Lung (tissue), 12 donors: ENCODE data around the gene PADI1. TPM values are rescaled to one million over a fixed set of nuclear protein-coding genes. Genes with fewer than 3 reads are reported as not detected.
A peak's percentile ranks its signal among the peaks of the same experiment; 100 is the strongest.

Source experiments
- ATAC-seq: fragments of 200-7000 bp; cut with Tn5 transposase; one replicate; pipeline ENCODE4 v1.9.1; 2020; ENCODE audit warnings: moderate number of reproducible peaks; ENCODE audit not compliant: insufficient read depth, low FRiP score
- DNase-seq, 3 donors: peaks; one replicate each; pipeline ENCODE4 v3.0.0-alpha.2; 2013 to 2017
- H3K27ac ChIP-seq, 2 donors: one replicate each; pipeline ENCODE4 v1.5.1; 2013; ENCODE audit warnings: mild to moderate bottlenecking in 2 of 2, moderate library complexity in 2 of 2, control low read depth in 1 of 2, inconsistent platforms in 1 of 2, low read depth in 1 of 2, low read length in 1 of 2
- H3K27me3 ChIP-seq, 3 donors: one replicate each; pipeline ENCODE4 v1.5.1; 2013; ENCODE audit warnings: low read length in 2 of 3; ENCODE audit not compliant: control insufficient read depth in 3 of 3, insufficient read depth in 3 of 3
- H3K36me3 ChIP-seq, 4 donors: one replicate each; pipeline ENCODE4 v1.5.1; 2013; ENCODE audit warnings: low read length in 4 of 4, mild to moderate bottlenecking in 1 of 4, moderate library complexity in 1 of 4; ENCODE audit not compliant: control insufficient read depth in 4 of 4, insufficient read depth in 4 of 4
- H3K4me1 ChIP-seq, 5 donors: one replicate each; pipeline ENCODE4 v1.5.1; 2013; ENCODE audit warnings: low read length in 5 of 5, mild to moderate bottlenecking in 2 of 5, moderate library complexity in 1 of 5; ENCODE audit not compliant: control insufficient read depth in 5 of 5, insufficient read depth in 5 of 5
- H3K4me3 ChIP-seq: one replicate; pipeline ENCODE4 v1.5.1; 2013; ENCODE audit warnings: mild to moderate bottlenecking, control low read depth, moderate library complexity
- H3K9ac ChIP-seq, 2 donors: one replicate each; pipeline ENCODE4 v1.5.1; 2013; ENCODE audit warnings: low read length in 2 of 2, control low read depth in 1 of 2; ENCODE audit not compliant: insufficient read depth in 1 of 2
- H3K9me3 ChIP-seq, 4 donors: one replicate each; pipeline ENCODE4 v1.5.1; 2013; ENCODE audit warnings: low read length in 3 of 4, mild to moderate bottlenecking in 1 of 4, moderate library complexity in 1 of 4; ENCODE audit not compliant: control insufficient read depth in 4 of 4, insufficient read depth in 3 of 4
- WGBS, 2 donors: extraction: QIAGEN DNeasy Blood & Tissue Kit; methylation state at CpG; one replicate each; pipeline ENCODE4 v1.1.7; 2013; 5-methylcytosine and 5-hydroxymethylcytosine counted together
- polyA plus RNA-seq, 2 donors: library from polyadenylated mRNA; stranded (reverse); fragments of 200-250 nt; gene quantifications; one replicate each; pipeline ENCODE4 v1.2.1, GENCODE V29; 2013
- total RNA-seq, 2 donors: library from RNA; depleted of rRNA in 1 of 2; stranded (reverse); fragments of >200 nt in 1 of 2; gene quantifications; one replicate each; pipeline ENCODE4 v1.2.1, GENCODE V29; 2014 to 2021
- TF ChIP-seq, protein P1 (sequence below): IDR thresholded peaks from 2 replicates; pipeline ENCODE4 v1.5.1; 2012; ENCODE audit warnings: mild to moderate bottlenecking; ENCODE audit errors: control extremely low read depth, extremely low read depth
- donor health status: control.
- donor health status: control.
- donor health status: Bipolar disorder and iron deficiency.
- donor health status: healthy.
- donor health status: DM: yes; HTN: yes; CAD: no.

Gene PADI1
- total and polyA plus RNA-seq, 4 donors, result 0.09 to 0.35 TPM; not detected in 2

DNA sequence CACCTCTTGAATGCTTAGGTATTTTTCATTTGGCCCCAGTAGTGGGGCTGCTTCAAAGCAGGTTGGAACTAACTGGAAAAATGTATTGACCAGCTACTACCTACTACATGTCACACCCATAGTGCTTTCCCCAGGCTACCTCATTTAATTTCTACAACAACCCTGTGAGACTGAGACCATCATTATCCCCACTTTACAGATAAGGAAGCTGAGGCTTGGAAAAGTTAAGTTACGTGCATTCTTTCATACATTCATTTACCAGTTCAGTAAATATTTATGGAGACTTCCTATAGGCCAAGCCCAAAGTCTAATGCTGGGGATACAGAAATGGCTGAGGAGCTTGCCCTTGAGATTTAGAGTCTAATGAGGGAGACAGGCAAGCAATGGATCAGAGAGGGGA is 29.5 kb downstream of the PADI1 start:
- H3K9me3 ChIP-seq, result no peaks in the 10 kb centered on the region
- TF ChIP-seq, protein P1, sequence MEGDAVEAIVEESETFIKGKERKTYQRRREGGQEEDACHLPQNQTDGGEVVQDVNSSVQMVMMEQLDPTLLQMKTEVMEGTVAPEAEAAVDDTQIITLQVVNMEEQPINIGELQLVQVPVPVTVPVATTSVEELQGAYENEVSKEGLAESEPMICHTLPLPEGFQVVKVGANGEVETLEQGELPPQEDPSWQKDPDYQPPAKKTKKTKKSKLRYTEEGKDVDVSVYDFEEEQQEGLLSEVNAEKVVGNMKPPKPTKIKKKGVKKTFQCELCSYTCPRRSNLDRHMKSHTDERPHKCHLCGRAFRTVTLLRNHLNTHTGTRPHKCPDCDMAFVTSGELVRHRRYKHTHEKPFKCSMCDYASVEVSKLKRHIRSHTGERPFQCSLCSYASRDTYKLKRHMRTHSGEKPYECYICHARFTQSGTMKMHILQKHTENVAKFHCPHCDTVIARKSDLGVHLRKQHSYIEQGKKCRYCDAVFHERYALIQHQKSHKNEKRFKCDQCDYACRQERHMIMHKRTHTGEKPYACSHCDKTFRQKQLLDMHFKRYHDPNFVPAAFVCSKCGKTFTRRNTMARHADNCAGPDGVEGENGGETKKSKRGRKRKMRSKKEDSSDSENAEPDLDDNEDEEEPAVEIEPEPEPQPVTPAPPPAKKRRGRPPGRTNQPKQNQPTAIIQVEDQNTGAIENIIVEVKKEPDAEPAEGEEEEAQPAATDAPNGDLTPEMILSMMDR, result no peak
- H3K27me3 ChIP-seq, result no peaks in the 10 kb centered on the region
- H3K4me3 ChIP-seq, result no peak overlapping the region
- H3K27ac ChIP-seq, result no peak overlapping the region
- H3K36me3 ChIP-seq, result no peaks in the 10 kb centered on the region
- DNase-seq, result no peak
- no peak overlapping the region for H3K9ac ChIP-seq
- H3K4me1 ChIP-seq, result no peaks in the 10 kb centered on the region
- no peak for ATAC-seq
- WGBS, 2 donors, result 89 to 91% methylated on average over 1 of the region's 1 CpG

DNA sequence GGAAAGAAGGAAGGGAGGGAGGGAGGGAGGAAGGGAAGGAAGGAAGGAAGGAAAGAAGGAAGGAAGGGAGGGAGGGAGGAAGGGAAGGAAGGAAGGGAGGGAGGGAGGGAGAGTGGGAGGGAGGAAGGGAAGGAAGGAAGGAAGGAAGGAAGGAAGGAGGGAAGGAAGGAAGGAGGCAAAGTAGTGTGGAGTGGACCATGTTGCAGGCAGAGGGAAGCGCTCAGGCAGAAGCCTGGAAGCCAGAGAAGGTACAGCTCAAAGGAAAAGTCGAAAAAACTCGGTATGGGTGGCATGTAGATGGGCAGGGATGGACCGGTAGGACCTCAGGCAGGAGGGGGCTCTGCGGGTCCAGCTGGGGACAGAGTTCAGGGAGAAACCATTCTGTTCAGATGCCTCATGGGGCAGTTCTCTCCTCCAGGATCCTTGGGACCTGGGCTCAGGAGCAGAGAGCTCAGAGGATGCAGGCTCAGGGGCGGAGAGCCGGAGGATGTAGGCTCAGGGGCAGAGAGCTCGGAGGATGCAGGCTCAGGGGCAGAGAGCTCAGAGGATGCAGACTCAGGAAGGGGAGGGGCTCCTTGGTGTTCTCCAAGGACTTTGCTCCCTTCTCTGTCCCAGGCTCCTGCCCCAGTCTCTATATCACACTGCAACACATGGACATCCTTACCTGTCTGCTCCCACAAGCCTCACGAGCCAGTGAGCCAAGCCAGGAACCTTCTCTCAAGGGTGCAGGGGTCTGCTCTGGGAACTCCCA is 30.4 kb downstream of the PADI1 start:
- TF ChIP-seq, protein P1, result no peak
- ATAC-seq (no peak), DNase-seq (no peak)
- Histone ChIP-seq H3K27me3 (no peaks in the 10 kb centered on the region), H3K9me3 (no peaks in the 10 kb centered on the region), H3K9ac (no peak overlapping the region), H3K27ac (no peak overlapping the region), H3K4me3 (no peak overlapping the region), H3K4me1 (no peaks in the 10 kb centered on the region), H3K36me3 (no peaks in the 10 kb centered on the region)
- WGBS, 2 donors, result 82 to 83% methylated on average over 9 of the region's 9 CpGs

DNA sequence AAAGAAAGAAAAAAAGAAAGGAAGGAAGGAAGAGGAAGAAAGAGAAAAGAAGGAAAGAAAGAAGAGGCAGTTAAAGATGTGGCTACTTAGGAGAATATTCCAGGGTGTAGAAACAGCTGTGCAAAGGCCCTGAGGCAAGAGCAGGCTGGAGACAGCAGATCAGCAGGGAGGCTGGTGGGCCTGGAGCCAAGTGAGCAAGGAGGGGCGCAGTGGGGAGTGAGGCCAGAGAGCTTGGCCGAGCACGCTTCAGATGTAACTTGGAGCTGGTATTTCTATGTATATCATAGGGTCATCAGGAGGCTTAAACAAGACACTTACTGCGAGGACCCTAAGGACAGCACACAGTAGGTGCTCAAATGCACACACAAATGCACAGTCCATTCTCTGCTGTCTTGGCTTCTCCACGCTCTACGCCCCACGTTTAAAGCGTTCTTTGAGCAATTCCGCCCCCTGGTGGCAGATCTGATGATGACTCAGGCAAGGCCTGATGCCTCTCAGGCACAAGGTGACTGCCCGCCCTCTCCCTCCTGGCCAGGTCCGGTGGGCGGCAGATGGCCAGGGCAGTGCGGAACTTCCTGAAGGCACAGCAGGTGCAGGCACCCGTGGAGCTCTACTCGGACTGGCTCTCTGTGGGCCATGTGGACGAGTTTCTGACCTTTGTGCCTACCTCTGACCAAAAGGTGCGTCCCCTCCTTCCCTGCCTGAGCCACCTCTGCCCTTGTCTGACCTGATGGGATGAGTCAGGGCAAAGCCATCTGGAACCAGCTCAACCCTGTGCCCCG is 32.0 kb downstream of the PADI1 start:
- peak; percentile 80 for ATAC-seq
- no peak overlapping the region for H3K27ac ChIP-seq
- no peaks in the 10 kb centered on the region for H3K4me1 ChIP-seq
- peak; percentile 81 to 83 (median 82) for DNase-seq
- WGBS, 2 donors, result 20 to 21% methylated on average over 18 of the region's 18 CpGs
- H3K4me3 ChIP-seq, result no peak overlapping the region
- no peaks in the 10 kb centered on the region for H3K36me3 ChIP-seq
- no peak overlapping the region for H3K9ac ChIP-seq
- peaks cover 0 to 8% (median 5%) of the 10 kb centered on the region in 3 donors for H3K27me3 ChIP-seq
- H3K9me3 ChIP-seq, result no peaks in the 10 kb centered on the region
- TF ChIP-seq, protein P1, result peak; percentile 91
